DMS79 (cell line): ENCODE data around the gene PRKCQ.

Experiments used
- DNase-seq: peaks from one replicate; lab custom pipeline; 2025; lab: John Stamatoyannopoulos, UW

PRKCQ gene

GRCh38 chr10:6579904-6580278 is at the start of gene PRKCQ:
PRKCQ (minus strand) TSS chr10:6580276; CDS start chr10:6515135, 65,141 bp downstream.
- DNase-seq, result no peak

- no peak for DNase-seq
Measured at GRCh38 chr10:6625428-6625827, 45.4 kb upstream of the PRKCQ start.

- no peak for DNase-seq
Measured at GRCh38 chr10:6624392-6624791, 44.3 kb upstream of the PRKCQ start.

- DNase-seq, result no peak
Measured at GRCh38 chr10:6622921-6623320, 42.8 kb upstream of the PRKCQ start.

- DNase-seq, result no peak
Measured at GRCh38 chr10:6621536-6621935, 41.5 kb upstream of the PRKCQ start.

- DNase-seq, result no peak
Measured at GRCh38 chr10:6619660-6620059, 39.6 kb upstream of the PRKCQ start.

GRCh38 chr10:6618340-6618739 is 38.3 kb upstream of the PRKCQ start:
- no peak for DNase-seq

- no peak for DNase-seq
Measured at GRCh38 chr10:6617309-6618076, 37.4 kb upstream of the PRKCQ start.

- DNase-seq, result no peak
Measured at GRCh38 chr10:6615971-6616370, 35.9 kb upstream of the PRKCQ start.

GRCh38 chr10:6612371-6612770 is 32.3 kb upstream of the PRKCQ start:
- no peak for DNase-seq

- DNase-seq, result no peak
Measured at GRCh38 chr10:6610647-6611046, 30.6 kb upstream of the PRKCQ start.

- DNase-seq, result no peak
Measured at GRCh38 chr10:6609625-6610024, 29.5 kb upstream of the PRKCQ start.

- no peak for DNase-seq
Measured at GRCh38 chr10:6607778-6608177, 27.7 kb upstream of the PRKCQ start.

GRCh38 chr10:6607182-6607581 is 27.1 kb upstream of the PRKCQ start:
- DNase-seq, result no peak

- DNase-seq, result no peak
Measured at GRCh38 chr10:6603142-6604125, 23.4 kb upstream of the PRKCQ start.

- DNase-seq, result no peak
Measured at GRCh38 chr10:6602700-6603084, 22.6 kb upstream of the PRKCQ start.

- no peak for DNase-seq
Measured at GRCh38 chr10:6602026-6602699, 22.1 kb upstream of the PRKCQ start.

- DNase-seq, result no peak
Measured at GRCh38 chr10:6601246-6601805, 21.2 kb upstream of the PRKCQ start.

GRCh38 chr10:6600224-6600987 is 20.3 kb upstream of the PRKCQ start:
- DNase-seq, result no peak

GRCh38 chr10:6598679-6599078 is 18.6 kb upstream of the PRKCQ start:
- no peak for DNase-seq

GRCh38 chr10:6597478-6597877 is 17.4 kb upstream of the PRKCQ start:
- DNase-seq, result no peak
